Vein endothelial cell (primary cell): ENCODE results near the gene SESN3. TPM values are rescaled to one million over a fixed set of nuclear protein-coding genes. Genes with fewer than 3 reads are reported as not detected.

Experiments
- total RNA-seq: library from RNA; depleted of rRNA; stranded (reverse); fragments of >200 nt; gene quantifications from 2 replicates; pipeline ENCODE4 v1.2.3, GENCODE V29; 2012

SESN3 gene
- 46.4 and 68.6 TPM in 2 replicates for total RNA-seq

GRCh38 chr11:95231127-95231880 lies at the start of gene SESN3:
TSS of gene SESN3 (minus strand) at chr11:95231202. CDS start at chr11:95230860, 342 bp downstream.

Other genes starting within 250 kb of the SESN3 start
- gene KDM4E, start 205.9 kb downstream of the SESN3 start, total RNA-seq: not detected in 2 replicates
- gene KDM4F, start 181.8 kb downstream of the SESN3 start, total RNA-seq: not detected in 2 replicates
- 22.2 and 31.0 TPM in 2 replicates for gene SRSF8, start 164.3 kb downstream of the SESN3 start, total RNA-seq
- 29.7 and 31.7 TPM in 2 replicates for gene ENDOD1, start 141.4 kb downstream of the SESN3 start, total RNA-seq